ENCODE data around the gene TES. TPM values are rescaled to one million over a fixed set of nuclear protein-coding genes. Genes with fewer than 3 reads are reported as not detected.

Gene TES
- total and polyA plus RNA-seq, 2 of the 8 experiments (the other 6 are each of a cell fraction or from before 2014, with no cell fraction given), result 18.2 to 36.3 TPM

DNA sequence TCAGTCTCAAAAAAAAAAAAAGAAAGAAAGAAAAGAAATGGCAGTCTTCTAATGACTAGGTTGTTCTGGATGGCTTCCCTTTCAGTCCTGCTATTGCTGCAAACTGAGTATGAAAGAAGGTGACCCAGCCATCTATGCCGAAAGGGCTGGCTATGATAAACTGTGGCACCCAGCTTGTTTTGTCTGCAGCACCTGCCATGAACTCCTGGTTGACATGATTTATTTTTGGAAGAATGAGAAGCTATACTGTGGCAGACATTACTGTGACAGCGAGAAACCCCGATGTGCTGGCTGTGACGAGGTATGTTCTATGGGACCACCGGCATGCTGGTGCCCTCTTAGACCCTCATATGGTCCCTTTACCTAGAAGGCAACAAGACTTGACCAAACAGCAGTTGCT is 41.3 kb downstream of the TES start:
- Histone ChIP-seq H3K23ac (ENCODE audit: insufficient read length) (no peak overlapping the region), H3K27ac (ENCODE audit: low read depth, low read length) (no peak overlapping the region), H3K23me2 (ENCODE audit: low read depth, low read length) (no peaks in the 10 kb centered on the region), H4K91ac (replicated peaks; ENCODE audit: insufficient read length, low read length) (no peak overlapping the region), H3K4me2 (ENCODE audit: insufficient read depth in 1 of 2, low read depth in 2 of 2, low read length in 2 of 2) (no peak overlapping the region), H3K79me1 (ENCODE audit: low read depth, low read length) (no peaks in the 10 kb centered on the region), H4K20me1 (replicated peaks in 1 of 2; ENCODE audit: control insufficient read depth in 1 of 2, insufficient read depth in 2 of 2, low read length in 2 of 2) (peaks cover 0 to 2% of the 10 kb centered on the region in 2 experiments), H2BK20ac (ENCODE audit: low read length) (no peak overlapping the region), H3K27me3 (replicated peaks in 1 of 4; ENCODE audit: control insufficient read depth in 3 of 4, extremely low read depth in 1 of 4, insufficient read depth in 3 of 4, low read length in 3 of 4) (no peaks in the 10 kb centered on the region), H3K4me3 (ENCODE audit: extremely low read depth in 1 of 4, insufficient read depth in 2 of 4, low read depth in 3 of 4, low read length in 4 of 4) (no peak overlapping the region), H2BK5ac (ENCODE audit: low read depth, low read length) (no peak overlapping the region), H3K9ac (replicated peaks in 1 of 4; ENCODE audit: extremely low read depth in 1 of 4, low read depth in 3 of 4, low read length in 3 of 4) (no peak overlapping the region), H2BK12ac (ENCODE audit: low read depth, low read length) (no peak overlapping the region), H4K8ac (ENCODE audit: extremely low read depth, insufficient read depth, low read length) (no peak overlapping the region), H2BK120ac (replicated peaks; ENCODE audit: low read depth, low read length) (no peak overlapping the region), H3K56ac (replicated peaks; ENCODE audit: insufficient read length, low read depth, low read length) (no peak overlapping the region), H3K18ac (ENCODE audit: extremely low read depth, low read length) (no peak overlapping the region), H2BK15ac (ENCODE audit: low read length) (no peak overlapping the region), H3K4ac (replicated peaks; ENCODE audit: insufficient read length, low read depth, low read length) (no peak overlapping the region), H3K9me3 (ENCODE audit: insufficient read depth in 2 of 2, low read depth in 1 of 2, low read length in 1 of 2) (no peaks in the 10 kb centered on the region), H4K5ac (ENCODE audit: insufficient read length, low read depth, low read length) (no peak overlapping the region), H3K4me1 (replicated peaks in 1 of 4; ENCODE audit: control insufficient read depth in 3 of 4, insufficient read depth in 4 of 4, low read length in 3 of 4) (peaks cover 0 to 2% (median 0%) of the 10 kb centered on the region in 4 experiments; a peak in 1 of 7 replicates), H3K14ac (ENCODE audit: insufficient read length) (no peak overlapping the region), H3K79me2 (ENCODE audit: control insufficient read depth in 1 of 2, insufficient read depth in 2 of 2, low read length in 2 of 2) (no peaks in the 10 kb centered on the region), H2AFZ (ENCODE audit: low read length) (no peak overlapping the region), H2AK5ac (ENCODE audit: low read depth, low read length) (no peak overlapping the region), H3K36me3 (ENCODE audit: control insufficient read depth in 2 of 4, insufficient read depth in 4 of 4, low read length in 3 of 4) (no peaks in the 10 kb centered on the region)
- FAIRE-seq (no peak), DNase-seq (ENCODE audit: low read depth in 1 of 2, low spot score in 2 of 2) (no peak)
- WGBS, 2 experiments (ENCODE audit: extremely low coverage in 1 of 2, insufficient coverage in 1 of 2, insufficient read length in 1 of 2, insufficient replicate concordance in 2 of 2, low coverage in 1 of 2, low lambda C conversion rate in 2 of 2, missing lambda C conversion rate in 1 of 2), result 98% methylated on average over 5 of the region's 5 CpGs; no CpG with 5 or more reads in 1 of the 2 experiments
- CTCF ChIA-PET (ENCODE audit: partially characterized antibody), result interaction anchor here (0.5 to 12.2 kb wide), 13 partner anchors 10 to 558 kb away, joined by 3 to 107 read pairs (median 5); no protein-coding TSS in a partner anchor
- POLR2A ChIA-PET (ENCODE audit: partially characterized antibody), result no interaction called here
- TF ChIP-seq CBX5 (IDR thresholded peaks at IDR 0.05; ENCODE audit: low read depth, low read length) (no peak), SAP30 (IDR thresholded peaks at IDR 0.05; ENCODE audit: insufficient read depth, insufficient replicate concordance, low read length) (no peak), HDAC2 (IDR thresholded peaks at IDR 0.05; ENCODE audit: borderline replicate concordance in 1 of 2, low read depth in 2 of 2, low read length in 2 of 2) (no peak), ATF2 (IDR thresholded peaks at IDR 0.05; ENCODE audit: low read length) (no peak), SP2 (IDR thresholded peaks at IDR 0.05; ENCODE audit: low read length) (no peak), PHF8 (conservative IDR thresholded peaks at IDR 0.05; ENCODE audit: low read depth, low read length) (no peak), FOSL1 (IDR thresholded peaks at IDR 0.05; ENCODE audit: insufficient read depth, low read depth, low read length) (no peak), HDAC6 (IDR thresholded peaks at IDR 0.05; ENCODE audit: low read depth, low read length) (no peak), CREB1 (IDR thresholded peaks at IDR 0.05) (no peak), BCL11A (IDR thresholded peaks at IDR 0.05; ENCODE audit: low read depth in 2 of 2, low read length in 2 of 2) (no peak)
- TF ChIP-seq, protein P1, sequence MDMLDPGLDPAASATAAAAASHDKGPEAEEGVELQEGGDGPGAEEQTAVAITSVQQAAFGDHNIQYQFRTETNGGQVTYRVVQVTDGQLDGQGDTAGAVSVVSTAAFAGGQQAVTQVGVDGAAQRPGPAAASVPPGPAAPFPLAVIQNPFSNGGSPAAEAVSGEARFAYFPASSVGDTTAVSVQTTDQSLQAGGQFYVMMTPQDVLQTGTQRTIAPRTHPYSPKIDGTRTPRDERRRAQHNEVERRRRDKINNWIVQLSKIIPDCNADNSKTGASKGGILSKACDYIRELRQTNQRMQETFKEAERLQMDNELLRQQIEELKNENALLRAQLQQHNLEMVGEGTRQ (IDR thresholded peaks at IDR 0.05; ENCODE audit: low read length), result no peak
